Measurements from ENCODE around the gene ADAMTS17.

Gene ADAMTS17

GRCh38 chr15:100247228-100248225, 94.2 kb downstream of the ADAMTS17 start:
- DNase-seq: no peak

- DNase-seq: no peak
Measured at GRCh38 chr15:100245855-100246254, 95.9 kb downstream of the ADAMTS17 start.

GRCh38 chr15:100245487-100245820, 96.3 kb downstream of the ADAMTS17 start:
- DNase-seq: no peak

- no peak for DNase-seq
Measured at GRCh38 chr15:100244796-100245486, 96.8 kb downstream of the ADAMTS17 start.

GRCh38 chr15:100242989-100243388, 98.8 kb downstream of the ADAMTS17 start:
- DNase-seq: no peak

- no peak for DNase-seq
Measured at GRCh38 chr15:100241572-100242482, 99.9 kb downstream of the ADAMTS17 start.

- DNase-seq: no peak
Measured at GRCh38 chr15:100236981-100237720, 104.6 kb downstream of the ADAMTS17 start.

GRCh38 chr15:100235030-100235617, 106.7 kb downstream of the ADAMTS17 start:
- no peak for DNase-seq

- DNase-seq: no peak
Measured at GRCh38 chr15:100234158-100235029, 107.4 kb downstream of the ADAMTS17 start.

GRCh38 chr15:100230784-100231183, 111.0 kb downstream of the ADAMTS17 start:
- no peak for DNase-seq

GRCh38 chr15:100229181-100230163, 112.3 kb downstream of the ADAMTS17 start:
- no peak for DNase-seq

GRCh38 chr15:100227781-100228180, 114.0 kb downstream of the ADAMTS17 start:
- DNase-seq: no peak

GRCh38 chr15:100226107-100226506, 115.7 kb downstream of the ADAMTS17 start:
- DNase-seq: no peak

- DNase-seq: no peak
Measured at GRCh38 chr15:100224206-100225185, 117.3 kb downstream of the ADAMTS17 start.

- DNase-seq: no peak
Measured at GRCh38 chr15:100222349-100222715, 119.4 kb downstream of the ADAMTS17 start.

- DNase-seq: no peak
Measured at GRCh38 chr15:100221471-100222348, 120.1 kb downstream of the ADAMTS17 start.
